HG03571 (cell line): Measurements from ENCODE around the gene F8.
"Not testable (repeated sequence)": the region's sequence is repeated elsewhere in the genome, so short reads cannot be mapped to it uniquely, and the experiment has no call there.

Source experiments
- ATAC-seq: cut with Tn5 transposase; IDR thresholded peaks from one replicate; pipeline ENCODE4 v1.9.1; 2021; ENCODE audit not compliant: unreplicated experiment

Gene F8

DNA sequence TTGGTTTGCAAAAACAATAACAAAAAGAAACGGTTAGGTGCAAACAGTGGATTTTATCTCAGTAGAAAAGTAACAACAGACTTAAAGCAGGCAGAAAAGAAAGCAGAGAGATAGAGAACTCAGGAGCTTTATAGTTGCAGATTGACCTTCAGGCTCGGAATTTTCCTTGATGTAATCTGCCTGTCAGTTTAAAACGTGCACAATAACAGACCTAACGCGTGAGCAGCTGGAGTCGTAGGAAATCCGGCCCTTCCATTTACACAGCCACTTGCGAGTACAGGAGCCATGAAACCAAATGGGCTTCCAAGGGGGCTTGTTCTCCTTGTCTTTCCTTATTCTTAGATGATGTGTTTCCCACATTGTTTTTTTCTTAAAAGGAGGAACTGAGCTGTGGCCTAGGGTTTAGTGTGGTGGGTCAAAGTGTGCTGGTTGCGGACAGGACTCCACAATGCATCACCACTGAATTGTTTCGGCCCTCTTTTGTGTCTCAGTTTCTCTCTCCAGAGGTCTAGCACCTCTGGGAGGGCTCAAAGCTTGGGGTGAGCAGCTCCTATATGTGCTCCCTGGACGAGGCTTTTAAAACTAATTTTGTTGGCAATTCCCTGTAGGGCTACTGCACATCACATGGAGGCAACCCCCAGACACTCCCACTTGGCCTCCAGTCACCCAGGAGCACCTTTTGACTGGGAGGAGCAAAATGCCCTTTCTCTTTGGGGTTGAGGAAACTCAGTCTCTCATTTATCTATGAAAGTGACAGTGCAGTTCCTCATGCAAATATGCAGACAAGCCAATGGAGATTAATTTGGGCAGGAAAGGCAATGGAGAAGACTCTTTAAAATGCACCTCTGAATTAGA, 203.4 kb downstream of the F8 start:
- no peak for ATAC-seq

DNA sequence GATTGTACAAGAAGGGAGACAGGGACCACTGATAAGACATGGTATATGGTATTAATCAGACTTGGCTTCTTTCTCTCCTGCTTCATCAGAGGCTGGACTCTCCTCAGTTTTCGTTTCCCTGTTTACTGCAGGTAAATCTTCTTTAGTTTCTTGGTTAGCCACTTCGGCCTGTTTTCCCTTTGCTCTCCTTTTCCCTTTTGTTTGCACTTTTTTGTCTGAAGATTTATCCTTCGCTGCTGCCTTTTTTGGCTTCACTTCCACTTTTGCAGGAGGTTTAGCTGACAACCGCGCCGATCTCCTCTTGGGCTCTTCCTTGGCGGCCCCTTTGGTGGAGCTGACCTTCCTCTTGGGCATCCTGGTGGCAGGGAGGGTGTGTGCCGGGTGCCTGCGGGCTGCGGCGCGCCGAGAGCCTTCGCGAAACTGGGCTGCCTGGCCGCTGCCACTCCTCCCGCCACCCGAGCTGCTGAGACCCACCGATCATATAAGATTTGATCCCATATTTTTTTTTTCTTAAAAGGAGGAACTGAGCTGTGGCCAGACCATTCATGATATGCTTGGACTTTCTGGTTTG, 205.4 kb downstream of the F8 start:
- not testable (repeated sequence) for ATAC-seq

DNA sequence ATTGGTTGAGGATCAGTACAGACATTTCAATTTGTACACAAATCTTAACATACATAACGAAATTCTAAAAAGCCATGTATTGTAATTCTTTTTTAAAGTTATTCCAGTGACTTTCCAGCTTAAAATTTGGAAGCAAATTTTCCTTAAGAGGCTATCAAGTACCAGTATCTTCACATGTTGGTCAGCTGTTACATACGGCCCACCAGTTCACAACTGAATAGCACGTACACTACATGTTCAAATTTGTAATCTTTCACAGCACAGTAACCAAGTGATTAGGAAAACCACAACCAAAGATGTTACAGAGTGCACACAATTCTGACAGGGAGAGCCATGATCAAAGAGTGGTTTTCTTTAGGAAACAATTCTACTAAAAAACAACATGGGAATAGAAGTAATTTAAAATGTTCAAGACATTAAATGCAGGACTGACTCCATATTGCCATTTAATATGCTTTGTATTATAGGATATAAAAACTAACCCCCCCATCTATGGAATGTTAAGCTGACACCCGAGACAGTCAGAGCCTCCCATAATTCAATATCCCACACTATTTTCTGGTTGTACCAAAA, 206.1 kb downstream of the F8 start:
- not testable (repeated sequence) for ATAC-seq

DNA sequence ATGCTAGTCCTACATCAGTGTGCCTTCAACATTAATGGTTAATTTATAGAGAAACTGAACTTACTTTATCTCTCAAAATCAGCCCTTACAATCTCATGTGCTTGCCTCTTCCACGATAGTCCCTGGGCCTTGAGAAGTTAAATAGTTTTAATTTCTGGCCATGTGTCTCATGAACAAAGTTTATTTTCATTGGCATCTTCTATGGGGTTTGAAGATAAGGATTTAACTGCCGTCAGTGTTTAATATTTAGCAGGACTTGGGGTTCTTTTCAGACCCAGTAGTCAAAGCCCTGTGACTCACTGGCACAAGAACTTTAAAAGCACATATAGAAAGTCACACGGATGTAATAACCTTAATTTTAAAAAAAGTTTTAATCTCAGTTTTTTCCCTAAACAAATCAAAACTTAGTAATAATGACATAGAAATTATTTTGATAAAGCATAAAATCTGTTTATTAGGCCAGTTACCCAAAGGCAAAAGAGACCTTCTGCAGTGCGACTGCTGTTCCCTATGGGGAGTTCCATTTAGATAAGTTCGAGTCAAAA, 207.2 kb downstream of the F8 start:
- no peak for ATAC-seq

DNA sequence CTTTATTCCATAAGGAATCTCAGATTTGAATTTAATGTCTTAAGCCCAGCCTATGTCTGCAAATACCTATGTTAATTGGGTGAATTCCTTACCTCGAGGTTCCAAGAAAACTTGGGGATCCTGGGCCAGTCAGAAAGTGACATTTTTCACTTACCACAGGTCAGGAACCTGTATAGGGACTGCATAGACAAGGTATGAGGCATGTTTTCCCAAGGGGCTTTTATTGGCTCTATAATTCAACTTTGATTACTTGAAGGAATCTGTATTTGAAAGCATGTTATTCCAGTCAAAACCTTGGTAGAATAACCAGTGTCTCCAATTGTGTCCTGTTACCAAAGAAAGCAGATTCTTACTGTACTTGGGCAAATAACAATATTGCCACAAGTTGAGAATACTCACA, 208.7 kb downstream of the F8 start:
- no peak for ATAC-seq

DNA sequence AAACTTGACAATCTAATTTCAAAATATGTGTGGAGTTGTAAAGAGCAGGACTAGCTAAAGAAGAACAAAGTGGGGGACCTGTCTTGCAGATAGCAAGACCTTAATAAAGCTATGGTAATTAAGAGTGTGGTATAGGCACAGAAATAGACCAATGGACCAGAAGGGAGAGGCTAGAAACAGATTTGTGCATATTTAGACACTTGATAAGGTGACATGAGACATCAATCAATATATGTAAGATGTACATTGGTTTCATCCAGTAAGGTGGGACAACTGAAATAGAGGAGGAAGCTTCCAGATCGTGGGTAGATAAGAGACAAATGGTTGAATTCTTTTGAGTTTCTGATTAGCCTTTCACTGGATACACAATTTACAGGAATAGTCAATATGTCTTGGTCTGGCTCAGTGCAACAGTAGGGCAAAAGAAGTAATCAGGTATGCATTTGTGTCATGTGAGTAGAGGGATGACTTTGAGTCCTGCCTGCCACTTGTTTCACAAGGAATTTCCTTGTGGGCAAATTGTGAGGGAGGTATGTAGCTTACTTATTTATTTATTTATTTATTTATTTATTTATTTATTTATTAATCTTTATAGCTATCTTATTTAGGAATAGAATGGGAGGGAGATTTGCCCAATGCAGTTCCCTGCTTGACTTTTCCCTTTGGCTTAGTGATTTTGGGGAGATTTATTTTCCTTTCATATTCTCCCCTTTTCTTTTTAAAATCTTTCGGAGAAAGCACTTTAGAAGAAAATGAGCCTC, 210.0 kb downstream of the F8 start:
- no peak for ATAC-seq

DNA sequence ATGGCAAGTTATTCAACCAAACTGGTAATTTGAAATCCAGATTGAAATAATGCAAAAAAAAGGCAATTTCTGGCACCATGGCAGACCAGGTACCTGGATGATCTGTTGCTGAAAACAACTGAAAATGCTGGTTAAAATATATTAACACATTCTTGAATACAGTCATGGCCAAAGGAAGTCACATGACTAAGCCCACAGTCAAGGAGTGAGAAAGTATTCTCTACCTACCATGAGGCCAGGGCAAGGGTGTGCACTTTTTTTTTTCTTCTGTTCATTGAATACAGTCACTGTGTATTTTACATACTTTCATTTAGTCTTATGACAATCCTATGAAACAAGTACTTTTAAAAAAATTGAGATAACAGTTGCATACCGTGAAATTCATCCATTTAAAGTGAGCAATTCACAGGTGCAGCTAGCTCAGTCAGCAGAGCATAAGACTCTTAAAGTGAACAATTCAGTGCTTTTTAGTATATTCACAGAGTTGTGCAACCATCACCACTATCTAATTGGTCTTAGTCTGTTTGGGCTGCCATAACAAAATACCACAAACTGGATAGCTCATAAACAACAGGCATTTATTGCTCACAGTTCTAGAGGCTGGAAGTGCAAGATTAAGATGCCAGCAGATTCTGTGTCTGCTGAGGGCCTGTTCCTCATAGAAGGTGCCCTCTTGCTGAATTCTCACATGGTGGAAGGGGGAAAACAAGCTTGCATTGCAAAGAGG, 212.4 kb downstream of the F8 start:
- no peak for ATAC-seq

DNA sequence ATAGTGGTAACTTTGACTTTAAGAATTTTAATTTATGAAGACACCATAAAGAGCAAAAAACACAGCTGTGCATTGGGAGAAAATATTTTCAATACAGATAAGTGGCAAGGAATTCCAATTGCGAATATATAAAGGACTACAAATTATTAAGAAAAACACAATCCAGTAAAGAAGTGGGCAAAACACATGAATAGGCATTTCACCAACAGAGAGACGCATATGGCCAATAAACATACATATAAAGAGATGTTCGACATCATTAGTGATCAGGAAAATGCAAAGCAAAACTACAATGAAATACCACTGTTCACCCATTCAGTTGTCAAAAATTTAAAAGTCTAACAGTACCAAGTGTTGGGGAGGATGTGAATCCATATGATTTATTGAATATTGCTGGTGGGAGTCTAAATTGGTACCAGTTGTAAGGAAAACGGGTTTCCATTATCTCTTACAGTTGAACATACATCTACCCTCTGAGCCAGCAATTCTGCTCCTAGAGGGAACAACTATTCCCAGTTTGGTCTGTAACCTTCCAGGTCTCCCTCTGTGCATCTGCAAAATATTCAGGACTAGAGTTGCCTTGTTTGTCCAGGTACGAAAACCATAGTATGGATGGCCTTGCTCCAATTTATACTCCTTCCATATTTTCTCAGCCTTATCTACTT, 215.6 kb downstream of the F8 start:
- ATAC-seq = no peak

DNA sequence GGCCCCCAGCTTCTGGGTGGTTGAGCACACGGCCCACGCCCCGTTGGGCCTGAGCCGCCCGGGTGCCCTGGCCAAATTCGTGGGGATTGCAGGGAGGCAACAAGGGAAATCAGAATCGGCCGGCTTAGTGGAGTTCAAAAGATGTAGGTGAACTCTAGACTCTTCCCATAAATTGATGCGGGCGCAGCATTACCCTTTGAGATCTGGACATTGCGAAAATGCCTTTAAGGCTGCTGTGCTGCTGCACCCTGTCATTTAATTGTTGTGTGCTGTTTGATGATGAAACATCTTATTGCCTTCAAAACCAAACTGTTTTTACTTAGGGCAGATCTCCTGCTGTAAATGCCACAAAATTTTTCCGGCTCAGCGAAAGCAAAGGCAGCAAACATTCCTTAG, 216.8 kb downstream of the F8 start:
- ATAC-seq = peak; percentile 17

DNA sequence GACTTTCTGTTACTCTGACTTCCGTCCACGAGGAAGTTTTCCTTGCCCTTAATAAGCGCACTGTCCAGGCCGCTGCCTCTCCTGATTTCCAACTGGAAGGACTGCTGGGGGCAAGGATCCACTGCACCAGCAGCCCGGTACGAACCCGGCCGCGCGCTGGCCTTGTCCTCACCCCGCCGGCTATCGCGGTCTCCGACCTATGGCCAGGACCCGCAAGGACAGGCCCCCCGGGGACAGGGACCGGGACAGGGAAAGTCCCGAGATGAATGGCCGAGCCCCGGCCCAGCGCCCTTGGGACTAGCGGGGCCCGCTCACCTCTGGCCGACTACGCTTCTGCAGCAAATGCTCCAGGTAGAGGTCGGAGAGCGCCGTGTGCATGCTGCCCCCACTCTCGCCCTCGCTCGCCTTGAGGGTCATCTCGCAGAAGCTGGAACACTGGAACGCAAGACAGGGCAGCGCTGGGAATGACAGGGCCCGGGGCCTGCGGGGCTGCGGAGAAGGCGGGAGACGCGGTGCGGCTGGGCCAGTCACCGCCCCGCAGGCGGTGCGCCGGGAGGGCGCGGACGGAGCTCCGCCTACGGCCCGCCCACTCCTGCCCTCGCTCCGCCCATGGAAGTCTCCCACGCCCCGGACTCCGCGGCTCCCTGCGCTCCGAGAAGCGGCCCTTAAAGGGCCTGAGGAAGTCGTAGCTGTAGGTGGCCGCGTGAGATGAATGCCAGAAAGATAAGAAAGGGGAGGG, 217.4 kb downstream of the F8 start, which contains the start of gene MPP1:
TSS of gene MPP1 (minus strand) at position 529 of the 739 bp plus-strand sequence. CDS start at position 417, 112 bp downstream.
- ATAC-seq = peak; percentile 97

DNA sequence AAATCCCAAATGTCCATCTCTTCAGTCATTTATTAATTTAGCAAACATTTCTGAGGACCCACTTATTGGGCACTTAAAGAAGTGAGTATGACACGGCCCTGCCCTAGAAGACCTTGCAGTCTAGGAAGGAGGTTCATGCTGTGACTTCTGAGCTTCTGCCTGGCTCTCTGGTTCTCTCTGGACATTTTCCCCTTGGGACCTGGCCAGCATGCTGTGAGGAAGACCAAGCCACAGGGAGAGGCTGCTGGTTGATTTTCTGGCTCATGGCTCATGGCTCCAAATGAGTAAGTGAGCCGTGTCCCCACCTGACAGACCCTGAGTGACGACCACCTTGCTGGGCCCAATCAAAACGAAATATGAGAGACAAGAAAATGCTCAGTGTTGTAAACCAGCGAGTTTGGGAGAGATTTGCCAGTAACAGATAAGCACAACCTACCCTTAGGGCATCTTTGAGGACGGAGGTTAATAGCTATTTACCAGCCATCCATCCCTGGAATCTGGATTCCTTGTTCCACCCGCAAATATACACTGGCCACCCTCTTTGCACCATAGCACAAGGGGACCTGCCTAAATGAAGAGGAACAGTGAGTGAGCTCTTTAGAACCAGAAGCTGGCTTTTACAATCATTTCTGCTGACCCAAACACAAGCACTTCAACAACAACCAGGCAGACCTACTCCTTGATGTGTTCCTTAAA, 218.1 kb downstream of the F8 start:
- ATAC-seq = no peak

DNA sequence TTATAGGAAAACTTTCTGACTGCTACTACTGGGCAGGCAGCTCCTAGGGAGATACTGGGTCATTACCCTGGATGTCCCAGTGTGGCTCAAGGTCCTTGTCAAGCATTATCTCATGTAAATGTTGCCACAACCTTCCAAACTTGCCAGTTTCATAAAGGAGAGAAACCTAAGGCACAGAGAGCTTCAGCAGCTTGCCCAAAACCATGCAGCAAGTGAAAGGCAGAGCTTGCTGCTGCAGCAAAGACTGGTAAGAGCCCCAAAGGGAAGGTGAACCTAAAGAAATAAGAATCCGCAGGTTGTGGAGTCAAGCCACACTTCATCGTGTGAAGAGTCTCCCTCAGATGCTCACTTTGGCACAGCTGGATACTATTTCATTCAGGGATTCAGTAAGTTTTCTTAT, 219.6 kb downstream of the F8 start:
- ATAC-seq = no peak

DNA sequence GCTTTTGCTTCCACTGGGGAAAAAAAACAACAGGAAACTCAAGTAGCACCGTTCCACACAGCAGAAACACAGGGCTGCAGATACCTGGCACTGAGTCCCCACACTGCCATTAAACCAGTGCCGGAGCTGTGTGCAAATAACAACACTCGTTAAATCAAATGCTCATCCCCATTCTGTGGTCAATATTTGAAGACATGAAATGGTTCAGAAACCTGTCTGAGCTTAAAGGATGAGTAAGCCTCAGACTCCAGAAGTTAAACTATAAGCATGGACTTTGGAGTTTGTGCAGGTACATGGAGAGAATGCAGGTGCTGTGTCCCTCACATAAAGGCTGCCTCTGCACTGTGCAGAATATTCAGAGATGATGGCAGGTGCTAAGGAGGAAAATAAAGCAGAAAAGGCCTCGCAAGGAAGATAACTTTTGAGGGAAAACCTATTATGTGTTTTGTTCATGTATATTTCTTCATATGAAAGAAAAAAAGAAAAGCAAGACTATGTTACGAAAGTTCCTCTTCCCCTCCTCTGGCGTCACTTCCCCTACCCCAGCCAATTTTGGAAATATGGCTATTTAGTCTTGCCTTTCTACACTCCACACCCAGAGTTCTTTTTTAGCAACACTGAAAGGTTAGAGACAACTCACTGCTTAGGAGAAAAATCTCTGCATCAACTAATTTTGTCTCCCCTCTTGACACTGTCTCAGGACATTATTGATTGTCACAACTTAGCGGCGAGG, 221.9 kb downstream of the F8 start:
- no peak for ATAC-seq

DNA sequence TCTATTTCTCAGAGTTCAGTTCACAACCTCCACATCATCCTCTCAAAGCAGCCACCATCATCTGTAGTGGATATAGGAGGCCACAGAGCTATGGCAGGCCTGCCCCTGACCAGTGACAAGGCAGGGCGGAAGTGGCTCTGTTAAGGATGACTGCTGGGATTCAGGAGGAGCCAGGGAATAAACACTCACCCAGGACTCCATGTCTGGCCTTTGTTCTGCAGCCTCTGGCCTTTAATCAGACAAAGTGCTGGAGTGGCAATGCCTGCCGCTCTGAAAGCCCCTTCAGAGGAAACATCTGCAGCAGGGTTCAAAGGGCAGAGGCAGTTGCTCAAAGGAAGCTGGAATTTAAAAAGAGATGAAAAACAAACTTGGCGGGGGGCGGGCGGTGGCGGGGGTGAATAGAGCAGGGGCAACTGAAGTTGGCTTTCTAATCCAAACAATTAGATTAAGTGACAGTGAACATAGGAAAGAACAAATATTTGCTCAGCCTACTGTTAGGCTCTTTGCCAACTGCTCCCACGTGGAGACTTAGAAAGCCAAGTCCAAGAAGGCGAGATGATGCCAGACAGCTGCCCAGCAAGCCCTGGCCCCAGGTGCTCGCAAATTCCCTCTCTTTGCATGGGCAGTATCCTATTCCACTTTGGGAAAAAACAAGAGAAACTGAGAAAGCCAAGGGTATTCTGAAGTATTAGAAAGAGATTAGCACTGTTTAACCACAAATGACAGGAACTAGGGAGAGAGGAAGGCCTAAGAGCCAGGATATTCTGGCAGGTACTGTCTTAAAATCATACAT, 222.8 kb downstream of the F8 start:
- ATAC-seq = no peak

DNA sequence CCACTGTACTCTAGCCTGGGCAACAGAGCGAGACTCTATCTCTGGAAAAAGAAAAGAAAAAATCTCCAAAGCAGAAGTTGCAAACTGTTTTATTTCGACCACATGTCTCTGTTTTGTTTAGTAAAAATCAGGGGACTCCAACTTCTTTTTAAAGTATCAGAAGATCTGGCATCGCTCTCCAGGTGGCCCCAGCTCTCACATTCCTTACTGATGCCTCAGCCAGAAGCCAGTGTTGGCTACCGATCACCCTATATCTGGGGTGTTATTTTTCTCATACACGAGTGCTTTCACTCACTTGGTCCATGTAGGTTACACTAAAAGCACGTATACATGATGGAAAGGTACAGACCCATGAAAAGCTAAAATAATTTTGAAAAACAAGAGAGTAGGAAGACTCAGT, 225.5 kb downstream of the F8 start:
- ATAC-seq = no peak

DNA sequence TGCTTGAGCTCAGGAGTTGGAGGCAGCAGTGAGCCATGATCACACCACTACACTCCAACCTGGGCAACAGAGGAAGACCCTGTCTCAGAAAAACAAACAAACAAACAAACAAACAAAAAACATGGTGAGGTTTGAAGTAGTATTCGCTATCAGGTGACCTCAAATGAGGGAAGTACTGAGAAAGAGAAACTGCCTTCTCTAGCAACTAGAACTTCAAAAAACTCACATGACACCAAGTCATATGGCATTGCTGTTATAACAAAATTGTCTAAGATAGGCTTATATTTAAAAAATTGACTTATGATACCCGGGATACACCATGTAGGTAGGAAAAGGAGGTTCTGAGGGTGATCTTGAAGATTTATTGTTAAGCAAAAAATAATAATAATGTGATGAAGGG, 227.5 kb downstream of the F8 start:
- no peak for ATAC-seq

DNA sequence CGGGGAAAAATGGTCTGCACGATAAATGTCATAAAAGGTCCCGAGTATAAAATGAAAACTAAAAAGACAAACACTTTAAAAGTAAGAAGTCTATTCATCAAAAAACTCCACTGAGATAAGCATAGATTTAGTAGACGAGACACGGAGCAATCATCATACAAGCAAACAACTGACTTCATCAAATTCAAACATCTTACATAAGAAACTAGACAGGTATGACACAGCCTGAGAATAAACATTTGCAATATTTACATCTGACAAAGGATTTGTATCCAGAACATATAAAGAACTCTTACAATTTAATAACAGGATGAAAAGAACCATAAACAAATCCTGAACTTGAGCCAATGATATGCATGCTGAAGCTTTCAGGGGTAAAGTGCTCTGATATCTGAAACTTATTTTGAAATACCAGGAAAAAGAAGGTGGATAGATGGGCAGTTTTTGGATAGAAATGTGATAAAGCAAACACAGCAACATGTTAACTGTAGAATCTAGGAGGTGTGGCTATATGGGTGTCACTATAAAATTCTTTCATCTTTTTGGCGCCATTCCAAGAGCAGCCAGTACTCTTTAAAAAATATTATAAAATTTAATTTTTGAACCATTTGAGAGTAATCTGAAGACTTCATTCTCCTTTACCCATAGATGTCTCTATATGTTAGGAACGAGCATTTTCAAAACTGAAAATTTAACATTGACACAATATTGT, 229.3 kb downstream of the F8 start:
- ATAC-seq = no peak
